ENCODE data around the gene ATXN2. TPM values are rescaled to one million over a fixed set of nuclear protein-coding genes. Genes with fewer than 3 reads are reported as not detected.

Gene ATXN2
- total RNA-seq, 4 donors from 2014 or later = 35.1 to 70.0 (median 55.4) TPM

GRCh38 chr12:111424189-111424792, 174.8 kb downstream of the ATXN2 start:
- DNase-seq (ENCODE audit: low spot score) (no peak), ATAC-seq (ENCODE audit: low FRiP score) (no peak)
- TF ChIP-seq CTCF (IDR thresholded peaks at IDR 0.05) = no peak

GRCh38 chr12:111420494-111420893, 178.6 kb downstream of the ATXN2 start:
- ATAC-seq (ENCODE audit: low FRiP score) (no peak), DNase-seq (ENCODE audit: low spot score) (no peak)
- TF ChIP-seq CTCF (IDR thresholded peaks at IDR 0.05) = no peak

- TF ChIP-seq CTCF (IDR thresholded peaks at IDR 0.05) = no peak
- DNase-seq (ENCODE audit: low spot score) (no peak), ATAC-seq (ENCODE audit: low FRiP score) (no peak)
Observed at GRCh38 chr12:111419784-111420183, 179.3 kb downstream of the ATXN2 start.

- TF ChIP-seq CTCF (IDR thresholded peaks at IDR 0.05) = no peak
- DNase-seq (ENCODE audit: low spot score) = no peak
- ATAC-seq (ENCODE audit: low FRiP score) = no peak
Observed at GRCh38 chr12:111418594-111418880, 180.6 kb downstream of the ATXN2 start.

- DNase-seq (ENCODE audit: low spot score) (no peak), ATAC-seq (ENCODE audit: low FRiP score) (no peak)
- no peak for TF ChIP-seq CTCF (IDR thresholded peaks at IDR 0.05)
Observed at GRCh38 chr12:111417784-111418593, 181.1 kb downstream of the ATXN2 start.

- no peak for ATAC-seq (ENCODE audit: low FRiP score)
- TF ChIP-seq CTCF (IDR thresholded peaks at IDR 0.05) = no peak
- no peak for DNase-seq (ENCODE audit: low spot score)
Observed at GRCh38 chr12:111417290-111417689, 181.8 kb downstream of the ATXN2 start.

GRCh38 chr12:111414711-111415252, 184.3 kb downstream of the ATXN2 start:
- no peak for TF ChIP-seq CTCF (IDR thresholded peaks at IDR 0.05)
- no peak for ATAC-seq (ENCODE audit: low FRiP score)

More at GRCh38 chr12:111414711-111415252, 184.3 kb downstream of the ATXN2 start:
- DNase-seq (ENCODE audit: low spot score) = no peak
